HCT116 (cell line): Measurements from ENCODE around the gene SMPDL3A. TPM values are rescaled to one million over a fixed set of nuclear protein-coding genes. Genes with fewer than 3 reads are reported as not detected.

Source experiments
- ATAC-seq: fragments of 200-7000 bp; cut with Tn5 transposase; 2 replicates; pipeline ENCODE4 v1.9.1; 2020; ENCODE audit warnings: mild to moderate bottlenecking, moderate library complexity
- BruUV-seq: library from RNA; stranded (reverse); fragments of 400-500 nt; replicated peaks from 2 replicates; lab custom pipeline; 2021; lab: Mats Ljungman, UMichigan
- CTCF ChIA-PET: fragments of 300-600 bp; sonication (Branson Sonifier 250); formaldehyde crosslinking; loops from one replicate; lab custom pipeline; 2021; ENCODE audit warnings: antibody characterized with exemption; lab: Charles Lee
- POLR2A ChIA-PET: fragments of 300-600, 350-600 bp; sonication (Branson Sonifier 250); formaldehyde crosslinking; loops from one replicate; lab custom pipeline; 2021; ENCODE audit warnings: antibody characterized with exemption; lab: Charles Lee
- RAD21 ChIA-PET, 2 experiments: fragments of 300-600 bp; sonication (Branson Sonifier 250); formaldehyde crosslinking; loops; one replicate each; lab custom pipeline; 2023; ENCODE audit warnings: low total read pairs in 2 of 2; ENCODE audit not compliant: uncharacterized antibody in 2 of 2, unreplicated experiment in 2 of 2, low non-redundant PET in 1 of 2; lab: Charles Lee
- DNase-seq: peaks from one replicate; pipeline ENCODE4 v3.0.0-alpha.2; 2010; ENCODE audit warnings: low read depth, low spot score
- H2AFZ ChIP-seq: fragments of 200-600 bp; shearing (Covaris generic), sonication (generic); 2 replicates; pipeline ENCODE4 v1.6.1; 2017; ENCODE audit warnings: low read depth, mixed run types, mixed read lengths, antibody characterized with exemption, low read length; ENCODE audit not compliant: poor library complexity, severe bottlenecking
- H3K27ac ChIP-seq: 2 replicates; pipeline ENCODE4 v1.5.1; 2012; ENCODE audit warnings: low read depth, low read length
- H3K27me3 ChIP-seq: fragments of 200-600 bp; sonication (generic); 2 replicates; pipeline ENCODE4 v1.6.1; 2016; ENCODE audit warnings: mixed run types, low read length, mixed read lengths; ENCODE audit not compliant: insufficient read depth
- H3K36me3 ChIP-seq, 2 experiments: fragments of 200-500 bp in 1 of 2; fragments of 200-600 bp in 1 of 2; sonication (Bioruptor generic) in 1 of 2; sonication (generic) in 1 of 2; 2 replicates each; pipeline versions ENCODE4 v1.5.1 to v1.6.1; 2014 to 2016; ENCODE audit warnings: low read length in 2 of 2, inconsistent platforms in 1 of 2, mixed read lengths in 1 of 2, mixed run types in 1 of 2; ENCODE audit not compliant: insufficient read depth in 2 of 2, control insufficient read depth in 1 of 2
- H3K4me1 ChIP-seq, 2 experiments: fragments of 200-600 bp in 1 of 2; sonication (generic) in 1 of 2; 2 replicates each; pipeline versions ENCODE4 v1.5.1 to v1.6.1; 2012 to 2017; ENCODE audit warnings: low read length in 2 of 2, inconsistent platforms in 1 of 2, mild to moderate bottlenecking in 1 of 2, mixed read lengths in 1 of 2, mixed run types in 1 of 2, moderate library complexity in 1 of 2; ENCODE audit not compliant: insufficient read depth in 2 of 2, control insufficient read depth in 1 of 2
- H3K4me2 ChIP-seq: fragments of 200-600 bp; sonication (generic); 2 replicates; pipeline ENCODE4 v1.6.1; 2017; ENCODE audit warnings: mixed run types, low read length, mixed read lengths
- H3K4me3 ChIP-seq, 2 experiments: fragments of 200-600 bp in 1 of 2; sonication (generic) in 1 of 2; replicated peaks in 1 of 2; 2 replicates each; pipeline ENCODE4 v1.5.1; 2011 to 2016; ENCODE audit warnings: low read length in 2 of 2, control low read depth in 1 of 2, low read depth in 1 of 2, mild to moderate bottlenecking in 1 of 2, mixed read lengths in 1 of 2, mixed run types in 1 of 2
- H3K79me2 ChIP-seq: fragments of 200-600 bp; sonication (generic); 2 replicates; pipeline ENCODE4 v1.6.1; 2017; ENCODE audit warnings: mild to moderate bottlenecking, mixed run types, low read length, moderate library complexity, mixed read lengths; ENCODE audit not compliant: insufficient read depth
- H3K9ac ChIP-seq: fragments of 200-600 bp; sonication (generic); 2 replicates; pipeline ENCODE4 v1.6.1; 2016; ENCODE audit warnings: low read length, mixed read lengths
- H3K9me2 ChIP-seq: fragments of 200-600 bp; sonication (generic), shearing (Covaris generic); 2 replicates; pipeline ENCODE4 v1.6.1; 2017; ENCODE audit warnings: mixed run types, mild to moderate bottlenecking, moderate library complexity; ENCODE audit not compliant: insufficient read depth
- H3K9me3 ChIP-seq, 2 experiments: fragments of 200-500 bp in 1 of 2; fragments of 200-600 bp in 1 of 2; sonication (Bioruptor generic) in 1 of 2; sonication (generic) in 1 of 2; 2 replicates each; pipeline ENCODE4 v1.6.1; 2014 to 2017; ENCODE audit warnings: low read length in 2 of 2, mixed read lengths in 2 of 2, inconsistent platforms in 1 of 2, low read depth in 1 of 2, mild to moderate bottlenecking in 1 of 2, mixed run types in 1 of 2, moderate library complexity in 1 of 2; ENCODE audit not compliant: control insufficient read depth in 1 of 2, insufficient read depth in 1 of 2
- H4K20me1 ChIP-seq: fragments of 200-600 bp; sonication (generic), shearing (Covaris generic); 2 replicates; pipeline ENCODE4 v1.6.1; 2017; ENCODE audit warnings: mixed run types, mild to moderate bottlenecking, moderate library complexity; ENCODE audit not compliant: insufficient read depth
- CEBPB ChIP-seq: IDR thresholded peaks from 2 replicates; pipeline ENCODE4 v1.6.1; 2012; ENCODE audit warnings: low read depth
- CTCF ChIP-seq, 3 experiments: fragments of 200-600 bp in 1 of 3; sonication (generic) in 1 of 3; IDR thresholded peaks in 2 of 3; conservative IDR thresholded peaks in 1 of 3; 2 replicates each; pipeline ENCODE4 v1.5.1; 2012 to 2017; ENCODE audit warnings: low read depth in 2 of 3, low read length in 2 of 3, antibody characterized with exemption in 1 of 3, borderline replicate concordance in 1 of 3, control low read depth in 1 of 3, mild to moderate bottlenecking in 1 of 3, mixed read lengths in 1 of 3, mixed run types in 1 of 3, moderate library complexity in 1 of 3; ENCODE audit not compliant: insufficient read depth in 1 of 3
- ELF1 ChIP-seq: IDR thresholded peaks from 2 replicates; pipeline ENCODE4 v1.6.1; 2012; ENCODE audit warnings: low read depth, borderline replicate concordance
- EZH2 ChIP-seq: fragments of 200-600 bp; sonication (generic); IDR thresholded peaks from 2 replicates; pipeline ENCODE4 v1.6.1; 2017; ENCODE audit warnings: antibody characterized with exemption, mixed run types
- FOSL1 ChIP-seq: IDR thresholded peaks from 2 replicates; pipeline ENCODE4 v1.6.1; 2012; ENCODE audit warnings: low read depth
- JUND ChIP-seq: IDR thresholded peaks from 2 replicates; pipeline ENCODE4 v1.6.1; 2012
- POLR2A ChIP-seq: IDR thresholded peaks from 2 replicates; pipeline ENCODE4 v1.7.0; 2011; ENCODE audit warnings: borderline replicate concordance; ENCODE audit not compliant: insufficient read depth, insufficient read length; ENCODE audit errors: extremely low read depth
- POLR2AphosphoS5 ChIP-seq: IDR thresholded peaks from 2 replicates; pipeline ENCODE4 v1.6.1; 2011; ENCODE audit warnings: mild to moderate bottlenecking, low read depth, low read length, moderate library complexity
- RAD21 ChIP-seq: IDR thresholded peaks from 2 replicates; pipeline ENCODE4 v1.6.1; 2012; ENCODE audit warnings: low read depth, mild to moderate bottlenecking
- REST ChIP-seq: IDR thresholded peaks from 2 replicates; pipeline ENCODE4 v1.6.1; 2012; ENCODE audit warnings: low read depth
- SIN3A ChIP-seq: IDR thresholded peaks from 2 replicates; pipeline ENCODE4 v1.6.1; 2012; ENCODE audit warnings: low read depth
- SP1 ChIP-seq: IDR thresholded peaks from 2 replicates; pipeline ENCODE4 v1.6.1; 2012; ENCODE audit warnings: low read depth
- SRF ChIP-seq: IDR thresholded peaks from 2 replicates; pipeline ENCODE4 v1.6.1; 2012; ENCODE audit warnings: low read depth
- TCF7L2 ChIP-seq: IDR thresholded peaks from 2 replicates; pipeline ENCODE4 v1.7.0; 2011; ENCODE audit warnings: borderline replicate concordance, inconsistent platforms; ENCODE audit not compliant: insufficient read depth, insufficient read length; ENCODE audit errors: extremely low read depth
- YY1 ChIP-seq: IDR thresholded peaks from 2 replicates; pipeline ENCODE4 v1.6.1; 2011; ENCODE audit warnings: low read length, low read depth, moderate library complexity, mild to moderate bottlenecking; ENCODE audit not compliant: insufficient replicate concordance; ENCODE audit errors: extremely low read depth
- ZBTB33 ChIP-seq: IDR thresholded peaks from 2 replicates; pipeline ENCODE4 v1.6.1; 2011; ENCODE audit warnings: mild to moderate bottlenecking, low read length, moderate library complexity; ENCODE audit not compliant: insufficient replicate concordance; ENCODE audit errors: extremely low read depth
- intact Hi-C: fragments of 100-400 bp; cut with micrococcal nuclease; formaldehyde crosslinking; loops from 2 replicates; pipeline ENCODE4 v1.10.0; 2022
- total RNA-seq: library from RNA; stranded (reverse); gene quantifications from one replicate; pipeline ENCODE4 v1.2.1, GENCODE V29; 2021; ENCODE audit not compliant: unreplicated experiment
- TF ChIP-seq, protein P1 (sequence below): IDR thresholded peaks from 2 replicates; pipeline ENCODE4 v1.6.1; 2012

The SMPDL3A gene
- total RNA-seq, 1 experiment from 2014 or later, result 2.4 TPM

- TF ChIP-seq REST, result no peak
- no peak for TF ChIP-seq FOSL1
- TF ChIP-seq POLR2AphosphoS5, result peak; percentile 54; the same call in 1 of the 2 replicates
Observed at GRCh38 chr6:122789182-122790027, at the start of gene SMPDL3A (continued).

DNA sequence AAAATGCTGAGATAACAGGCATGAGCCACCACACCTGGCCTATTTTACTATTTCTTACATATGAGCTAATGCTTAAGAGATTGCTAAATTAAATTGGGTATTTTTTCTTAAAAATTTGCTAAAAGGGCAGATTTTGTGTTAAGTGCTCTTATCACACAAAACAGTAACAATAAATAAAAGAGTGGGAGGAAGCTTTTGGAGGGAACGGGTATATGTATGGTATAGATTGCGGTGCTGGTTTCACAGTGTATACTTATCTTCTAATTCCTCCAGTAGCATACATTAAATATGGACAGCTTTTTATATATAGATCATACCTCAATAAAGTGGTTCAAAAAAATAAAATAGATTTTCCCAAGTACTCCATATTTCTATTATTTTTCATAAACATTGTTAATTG, 49.0 kb upstream of the SMPDL3A start:
- Histone ChIP-seq H3K4me2 (no peak overlapping the region), H3K36me3 (no peaks in the 10 kb centered on the region), H3K9me3 (no peaks in the 10 kb centered on the region), H3K4me1 (no peaks in the 10 kb centered on the region), H2AFZ (no peak overlapping the region), H3K4me3 (no peak overlapping the region), H3K9me2 (no peaks in the 10 kb centered on the region), H4K20me1 (no peaks in the 10 kb centered on the region), H3K27ac (no peak overlapping the region), H3K9ac (no peak overlapping the region), H3K79me2 (no peaks in the 10 kb centered on the region), H3K27me3 (no peaks in the 10 kb centered on the region)
- POLR2A ChIA-PET, result no interaction called here
- DNase-seq, result no peak
- no TSS peak for BruUV-seq
- no peak for ATAC-seq
- CTCF ChIA-PET, result interaction anchor here (2.3 kb wide), 1 partner anchor 99 kb away, joined by 11 read pairs; no protein-coding TSS in a partner anchor
- intact Hi-C loops, result no loop called here
- RAD21 ChIA-PET, result no interaction called here
- TF ChIP-seq JUND, result no peak
- no peak for TF ChIP-seq RAD21
- no peak for TF ChIP-seq POLR2A
- no peak for TF ChIP-seq EZH2
- no peak for TF ChIP-seq TCF7L2
- no peak for TF ChIP-seq YY1
- TF ChIP-seq, protein P1, sequence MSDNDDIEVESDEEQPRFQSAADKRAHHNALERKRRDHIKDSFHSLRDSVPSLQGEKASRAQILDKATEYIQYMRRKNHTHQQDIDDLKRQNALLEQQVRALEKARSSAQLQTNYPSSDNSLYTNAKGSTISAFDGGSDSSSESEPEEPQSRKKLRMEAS, result no peak
- TF ChIP-seq ELF1, result no peak
- TF ChIP-seq ZBTB33, result no peak
- TF ChIP-seq CEBPB, result no peak
- TF ChIP-seq SIN3A, result no peak
- no peak for TF ChIP-seq FOSL1
- TF ChIP-seq SRF, result no peak
- no peak for TF ChIP-seq CTCF (IDR thresholded peaks at IDR 0.05 in 2 of 3, conservative IDR thresholded peaks at IDR 0.05 in 1 of 3; ENCODE audit: borderline replicate concordance in 1 of 3, insufficient read depth in 1 of 3, low read depth in 2 of 3, low read length in 2 of 3)
- no peak for TF ChIP-seq SP1
